Activated T-helper 1 cell treated with anti-CD3 and anti-CD28 coated beads, Interleukin-12 subunit alpha, Interleukin-12 subunit beta, Interleukin-2, Interleukin-4 antibody, amounts not matched to agents 30 ng/mL and 10 ng/mL and 1 ng/mL, durations not matched to agents 14 hours and 24 hours and 36 hours (primary cell): Measurements from ENCODE around the gene IFT122. TPM values are rescaled to one million over a fixed set of nuclear protein-coding genes. Genes with fewer than 3 reads are reported as not detected.

Experiments used
- DNase-seq: peaks from one replicate; pipeline ENCODE4 v3.0.0; 2021; ENCODE audit warnings: low spot score
- H3K27ac Mint-ChIP-seq: one replicate; pipeline ENCODE4 v1.8.0; 2021; ENCODE audit warnings: mild to moderate bottlenecking, mixed read lengths
- H3K27me3 Mint-ChIP-seq: one replicate; pipeline ENCODE4 v1.8.0; 2022; ENCODE audit warnings: mild to moderate bottlenecking, moderate library complexity, mixed read lengths; ENCODE audit not compliant: insufficient read depth
- H3K36me3 Mint-ChIP-seq: one replicate; pipeline ENCODE4 v1.8.0; 2021; ENCODE audit warnings: low read depth, mixed read lengths
- H3K4me1 Mint-ChIP-seq: one replicate; pipeline ENCODE4 v1.8.0; 2021; ENCODE audit warnings: low read depth, mixed read lengths
- H3K4me3 Mint-ChIP-seq: one replicate; pipeline ENCODE4 v1.8.0; 2021; ENCODE audit warnings: mild to moderate bottlenecking, moderate library complexity, mixed read lengths
- H3K9me3 Mint-ChIP-seq: one replicate; pipeline ENCODE4 v1.8.0; 2021; ENCODE audit warnings: mixed read lengths
- intact Hi-C: fragments of 100-400 bp; cut with micrococcal nuclease; formaldehyde crosslinking; loops from one replicate; pipeline ENCODE4 v1.15.1; 2024
- total RNA-seq: library from RNA; stranded (reverse); gene quantifications from 2 replicates; pipeline ENCODE4 v1.2.3, GENCODE V29; 2022

IFT122 gene
- total RNA-seq, 1 donor from 2014 or later, result 10.0 TPM

- H3K27ac Mint-ChIP-seq, result no peak overlapping the region
- intact Hi-C loops, result no loop called here
- no peak overlapping the region for H3K4me3 Mint-ChIP-seq
- H3K9me3 Mint-ChIP-seq, result no peaks in the 10 kb centered on the region
- DNase-seq, result no peak
- H3K4me1 Mint-ChIP-seq, result no peaks in the 10 kb centered on the region
- H3K36me3 Mint-ChIP-seq, result no peaks in the 10 kb centered on the region
- H3K27me3 Mint-ChIP-seq, result peaks cover 16% of the 10 kb centered on the region
These were observed 113.1 kb downstream of the IFT122 start for GRCh38 chr3:129553171-129553570.

GRCh38 chr3:129553719-129554118 is 113.7 kb downstream of the IFT122 start:
- Mint-ChIP-seq H3K27ac (no peak overlapping the region), H3K4me3 (no peak overlapping the region), H3K4me1 (no peaks in the 10 kb centered on the region), H3K36me3 (no peaks in the 10 kb centered on the region), H3K27me3 (peaks cover 16% of the 10 kb centered on the region), H3K9me3 (no peaks in the 10 kb centered on the region)
- intact Hi-C loops, result no loop called here
- DNase-seq, result no peak

- H3K27me3 Mint-ChIP-seq, result peaks cover 16% of the 10 kb centered on the region
- no peak for DNase-seq
- no peak overlapping the region for H3K27ac Mint-ChIP-seq
- no peaks in the 10 kb centered on the region for H3K4me1 Mint-ChIP-seq
- H3K9me3 Mint-ChIP-seq, result no peaks in the 10 kb centered on the region
- H3K36me3 Mint-ChIP-seq, result no peaks in the 10 kb centered on the region
- H3K4me3 Mint-ChIP-seq, result no peak overlapping the region
- intact Hi-C loops, result no loop called here
These were observed 114.5 kb downstream of the IFT122 start for GRCh38 chr3:129554356-129555152.

GRCh38 chr3:129555153-129555550 is 115.1 kb downstream of the IFT122 start:
- Mint-ChIP-seq H3K27me3 (peaks cover 16% of the 10 kb centered on the region), H3K4me1 (no peaks in the 10 kb centered on the region), H3K36me3 (no peaks in the 10 kb centered on the region), H3K9me3 (no peaks in the 10 kb centered on the region), H3K4me3 (no peak overlapping the region), H3K27ac (no peak overlapping the region)
- intact Hi-C loops, result no loop called here
- DNase-seq, result no peak

GRCh38 chr3:129555616-129556357 is 115.8 kb downstream of the IFT122 start:
- no peak overlapping the region for H3K27ac Mint-ChIP-seq
- H3K27me3 Mint-ChIP-seq, result peaks cover 16% of the 10 kb centered on the region
- no peaks in the 10 kb centered on the region for H3K4me1 Mint-ChIP-seq
- no peaks in the 10 kb centered on the region for H3K9me3 Mint-ChIP-seq
- H3K36me3 Mint-ChIP-seq, result no peaks in the 10 kb centered on the region
- H3K4me3 Mint-ChIP-seq, result no peak overlapping the region
- DNase-seq, result no peak
- intact Hi-C loops, result no loop called here

- no peak overlapping the region for H3K4me3 Mint-ChIP-seq
- no peak overlapping the region for H3K27ac Mint-ChIP-seq
- peaks cover 16% of the 10 kb centered on the region for H3K27me3 Mint-ChIP-seq
- intact Hi-C loops, result no loop called here
- H3K36me3 Mint-ChIP-seq, result no peaks in the 10 kb centered on the region
- DNase-seq, result no peak
- H3K4me1 Mint-ChIP-seq, result no peaks in the 10 kb centered on the region
- no peaks in the 10 kb centered on the region for H3K9me3 Mint-ChIP-seq
These were observed 116.3 kb downstream of the IFT122 start for GRCh38 chr3:129556358-129556695.

- DNase-seq, result no peak
- Mint-ChIP-seq H3K27me3 (peaks cover 16% of the 10 kb centered on the region), H3K9me3 (no peaks in the 10 kb centered on the region), H3K27ac (no peak overlapping the region), H3K4me1 (no peaks in the 10 kb centered on the region), H3K36me3 (no peaks in the 10 kb centered on the region), H3K4me3 (no peak overlapping the region)
- intact Hi-C loops, result no loop called here
These were observed 117.0 kb downstream of the IFT122 start for GRCh38 chr3:129556890-129557547.

GRCh38 chr3:129557548-129557894 is 117.5 kb downstream of the IFT122 start:
- H3K36me3 Mint-ChIP-seq, result no peaks in the 10 kb centered on the region
- no peaks in the 10 kb centered on the region for H3K4me1 Mint-ChIP-seq
- no peak overlapping the region for H3K27ac Mint-ChIP-seq
- H3K27me3 Mint-ChIP-seq, result peaks cover 15% of the 10 kb centered on the region
- no peaks in the 10 kb centered on the region for H3K9me3 Mint-ChIP-seq
- no peak overlapping the region for H3K4me3 Mint-ChIP-seq
- intact Hi-C loops, result no loop called here
- DNase-seq, result no peak

GRCh38 chr3:129558081-129558771 is 118.2 kb downstream of the IFT122 start:
- H3K4me1 Mint-ChIP-seq, result no peaks in the 10 kb centered on the region
- no peaks in the 10 kb centered on the region for H3K36me3 Mint-ChIP-seq
- H3K9me3 Mint-ChIP-seq, result no peaks in the 10 kb centered on the region
- intact Hi-C loops, result no loop called here
- DNase-seq, result no peak
- no peak overlapping the region for H3K4me3 Mint-ChIP-seq
- peaks cover 14% of the 10 kb centered on the region for H3K27me3 Mint-ChIP-seq
- no peak overlapping the region for H3K27ac Mint-ChIP-seq

- Mint-ChIP-seq H3K4me1 (no peaks in the 10 kb centered on the region), H3K27me3 (peaks cover 14% of the 10 kb centered on the region)
- intact Hi-C loops, result no loop called here
These were observed 118.9 kb downstream of the IFT122 start for GRCh38 chr3:129558772-129559564.

GRCh38 chr3:129559565-129560079 is 119.6 kb downstream of the IFT122 start:
- intact Hi-C loops, result no loop called here
- Mint-ChIP-seq H3K9me3 (no peaks in the 10 kb centered on the region), H3K36me3 (no peaks in the 10 kb centered on the region), H3K27ac (no peak overlapping the region), H3K27me3 (peaks cover 8% of the 10 kb centered on the region), H3K4me1 (no peaks in the 10 kb centered on the region), H3K4me3 (no peak overlapping the region)
- no peak for DNase-seq

More at GRCh38 chr3:129558772-129559564, 118.9 kb downstream of the IFT122 start:
- Mint-ChIP-seq H3K9me3 (no peaks in the 10 kb centered on the region), H3K36me3 (no peaks in the 10 kb centered on the region), H3K4me3 (no peak overlapping the region), H3K27ac (no peak overlapping the region)
- no peak for DNase-seq

- intact Hi-C loops, result no loop called here
- no peaks in the 10 kb centered on the region for H3K9me3 Mint-ChIP-seq
- no peaks in the 10 kb centered on the region for H3K4me1 Mint-ChIP-seq
- H3K4me3 Mint-ChIP-seq, result no peak overlapping the region
- DNase-seq, result no peak
- no peak overlapping the region for H3K27ac Mint-ChIP-seq
- no peaks in the 10 kb centered on the region for H3K36me3 Mint-ChIP-seq
- H3K27me3 Mint-ChIP-seq, result peaks cover 5% of the 10 kb centered on the region
These were observed 120.3 kb downstream of the IFT122 start for GRCh38 chr3:129560269-129560787.
